HG02678 (cell line): ENCODE results near the gene OR10AD1.
"Not testable (repeated sequence)": the region's sequence is repeated elsewhere in the genome, so short reads cannot be mapped to it uniquely, and the experiment has no call there.

Source experiments
- ATAC-seq: cut with Tn5 transposase; IDR thresholded peaks from one replicate; pipeline ENCODE4 v1.9.1; 2021; ENCODE audit warnings: mild to moderate bottlenecking, moderate library complexity; ENCODE audit not compliant: unreplicated experiment

OR10AD1 gene, protein sequence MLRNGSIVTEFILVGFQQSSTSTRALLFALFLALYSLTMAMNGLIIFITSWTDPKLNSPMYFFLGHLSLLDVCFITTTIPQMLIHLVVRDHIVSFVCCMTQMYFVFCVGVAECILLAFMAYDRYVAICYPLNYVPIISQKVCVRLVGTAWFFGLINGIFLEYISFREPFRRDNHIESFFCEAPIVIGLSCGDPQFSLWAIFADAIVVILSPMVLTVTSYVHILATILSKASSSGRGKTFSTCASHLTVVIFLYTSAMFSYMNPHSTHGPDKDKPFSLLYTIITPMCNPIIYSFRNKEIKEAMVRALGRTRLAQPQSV

GRCh38 chr12:48203192-48203591, at the start of gene OR10AD1:
Gene OR10AD1 (minus strand): TSS chr12:48203292. CDS start chr12:48203292, 0 bp downstream.
- no peak for ATAC-seq

DNA sequence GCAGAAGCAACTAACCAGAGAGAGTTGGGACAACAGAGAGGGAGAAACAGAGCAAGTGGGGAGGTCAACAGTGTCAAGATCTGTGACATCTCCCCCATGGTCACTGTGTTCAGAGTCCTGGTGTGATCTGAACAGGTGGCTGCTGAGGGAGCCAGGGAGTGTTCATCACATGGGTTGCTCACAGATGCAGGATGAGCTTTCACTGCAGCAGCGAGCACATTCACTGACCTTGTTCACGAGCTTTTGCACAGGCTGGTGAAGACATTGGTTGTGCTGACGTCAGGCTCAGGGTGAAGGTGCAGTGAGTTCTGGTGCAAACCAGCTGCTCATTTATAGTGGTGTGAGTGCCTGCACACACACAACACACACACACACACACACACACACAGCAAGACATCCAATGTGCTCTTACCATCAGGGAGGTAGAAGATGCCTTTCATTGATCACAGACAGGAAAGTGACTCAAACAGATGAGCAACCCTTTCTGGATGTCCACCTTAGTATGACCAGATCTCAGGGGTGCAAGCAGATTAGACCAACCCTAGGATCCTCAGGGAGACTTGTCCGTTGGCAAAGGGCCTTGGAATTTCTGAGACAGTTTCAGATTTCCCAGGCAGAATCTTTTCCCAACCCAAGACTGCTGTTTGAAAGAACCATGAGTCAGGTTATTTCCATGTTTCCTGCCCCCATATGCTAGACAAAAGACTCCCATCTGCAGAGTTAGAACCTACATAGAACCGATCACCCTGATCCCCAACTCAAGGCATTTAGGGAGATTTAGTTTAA, 44.3 kb upstream of the OR10AD1 start:
- ATAC-seq, result no peak

- ATAC-seq, result no peak
Measured at GRCh38 chr12:48237162-48237561, 34.1 kb upstream of the OR10AD1 start.

- no peak for ATAC-seq
Measured at GRCh38 chr12:48235796-48236333, 32.8 kb upstream of the OR10AD1 start.

- not testable (repeated sequence) for ATAC-seq
Measured at GRCh38 chr12:48231169-48231958, 28.3 kb upstream of the OR10AD1 start.

DNA sequence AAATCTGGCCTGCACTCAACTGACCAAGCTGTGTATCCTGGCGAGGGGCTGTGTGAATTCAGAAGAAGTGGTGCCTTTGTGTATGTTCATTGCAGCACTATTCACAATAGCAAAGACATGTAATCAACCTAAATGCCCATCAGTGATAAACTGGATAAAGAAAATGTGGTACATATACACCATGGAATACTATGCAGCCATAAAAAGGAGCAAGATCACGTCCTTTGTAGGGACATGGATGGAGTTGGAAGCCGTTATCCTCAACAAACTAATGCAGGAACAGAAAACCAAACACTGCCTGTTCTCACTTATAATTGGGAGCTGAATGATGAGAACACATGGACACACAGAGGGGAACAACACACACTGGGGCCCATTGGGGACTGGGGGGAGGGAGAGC, 21.4 kb upstream of the OR10AD1 start:
- not testable (repeated sequence) for ATAC-seq

- no peak for ATAC-seq
Measured at GRCh38 chr12:48221645-48222044, 18.6 kb upstream of the OR10AD1 start.

- ATAC-seq, result no peak
Measured at GRCh38 chr12:48220701-48221100, 17.6 kb upstream of the OR10AD1 start.

DNA sequence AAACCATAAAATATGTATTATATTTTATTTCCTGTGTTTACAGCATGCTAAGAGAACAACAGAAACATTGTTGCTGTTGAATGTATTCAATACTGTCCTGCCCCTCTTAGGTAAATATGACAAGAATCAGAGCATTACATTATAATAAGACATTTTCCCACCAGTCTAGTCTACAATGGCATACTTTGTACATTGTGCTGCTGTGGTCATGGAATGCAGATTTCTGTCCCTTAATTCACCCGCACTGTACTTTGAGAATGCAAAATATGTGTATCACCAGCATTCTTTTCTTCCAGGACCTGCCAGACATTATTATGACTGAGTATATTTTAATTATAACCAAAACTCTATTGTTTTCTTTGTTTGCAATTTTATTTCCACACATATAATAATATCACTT, 16.5 kb upstream of the OR10AD1 start:
- ATAC-seq, result no peak

GRCh38 chr12:48216785-48217184, 13.7 kb upstream of the OR10AD1 start:
- no peak for ATAC-seq

GRCh38 chr12:48209495-48209894, 6.4 kb upstream of the OR10AD1 start:
- ATAC-seq, result not testable (repeated sequence)

DNA sequence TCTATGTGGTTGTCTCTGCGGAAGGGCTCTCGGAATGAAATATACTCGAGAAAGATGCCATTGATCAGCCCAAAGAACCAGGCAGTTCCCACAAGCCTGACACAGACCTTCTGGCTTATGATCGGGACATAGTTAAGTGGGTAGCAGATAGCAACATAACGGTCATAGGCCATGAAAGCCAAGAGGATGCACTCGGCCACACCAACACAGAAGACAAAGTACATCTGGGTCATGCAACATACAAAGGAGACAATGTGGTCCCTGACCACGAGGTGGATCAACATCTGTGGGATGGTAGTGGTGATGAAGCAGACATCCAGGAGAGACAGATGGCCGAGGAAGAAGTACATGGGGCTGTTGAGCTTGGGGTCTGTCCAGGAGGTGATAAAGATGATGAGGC, 326 bp downstream of the OR10AD1 start:
- no peak for ATAC-seq

GRCh38 chr12:48201516-48201915, 1.6 kb downstream of the OR10AD1 start:
- no peak for ATAC-seq

DNA sequence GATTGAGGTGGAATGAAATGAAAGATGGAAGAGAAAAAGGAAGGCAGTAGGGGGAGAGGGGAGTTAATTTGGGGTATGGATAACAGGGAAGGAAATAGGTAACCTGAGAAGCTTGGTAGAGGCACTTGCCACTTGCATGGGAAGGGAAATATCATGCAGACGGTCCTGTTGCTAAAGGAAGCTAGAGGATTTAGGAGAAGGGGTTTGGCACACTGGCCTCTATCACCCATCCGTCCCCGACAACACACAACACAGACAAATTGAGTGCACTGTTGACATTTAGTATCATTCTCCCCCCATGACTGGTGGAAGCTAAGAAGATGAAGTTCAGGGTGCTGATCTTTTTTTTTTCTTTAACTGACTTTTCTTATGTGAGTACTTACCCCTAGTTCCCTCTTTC, 2.0 kb downstream of the OR10AD1 start:
- ATAC-seq, result no peak

GRCh38 chr12:48199774-48200221, 3.3 kb downstream of the OR10AD1 start:
- no peak for ATAC-seq

DNA sequence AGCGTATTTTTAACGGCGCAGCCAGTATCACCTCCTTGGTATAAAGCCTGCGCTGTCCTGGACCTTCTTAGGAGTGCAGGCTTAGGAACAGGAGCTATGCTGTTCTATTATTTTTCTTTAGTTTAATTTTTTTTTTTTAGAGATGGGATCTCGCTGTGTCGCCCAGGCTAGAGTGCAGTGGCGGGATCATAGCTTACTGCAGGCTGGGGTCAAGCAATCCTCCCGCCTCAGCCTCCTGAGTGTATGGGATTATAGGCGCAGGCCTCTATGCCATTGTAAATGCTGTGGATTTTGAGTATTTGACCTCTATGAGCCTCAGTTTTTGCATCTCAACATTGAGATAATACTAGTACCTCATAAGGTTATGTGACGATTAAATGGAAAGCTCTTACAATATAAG, 4.1 kb downstream of the OR10AD1 start:
- no peak for ATAC-seq

DNA sequence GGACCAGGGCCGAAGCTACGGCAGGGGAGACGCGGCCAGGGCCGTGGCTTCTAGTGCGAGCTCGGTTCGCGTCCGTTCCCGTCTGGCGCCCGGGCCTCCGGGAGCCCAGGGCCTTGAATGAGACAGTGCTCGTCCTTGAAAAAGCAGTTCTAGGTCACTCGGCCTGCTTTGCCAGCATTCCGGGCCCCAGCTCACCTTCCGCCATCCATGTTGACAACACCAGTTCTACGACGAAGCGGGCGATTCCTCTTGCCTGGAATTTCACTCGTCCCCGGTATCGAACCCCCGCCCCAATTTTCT, 4.5 kb downstream of the OR10AD1 start:
- peak; percentile 6 for ATAC-seq

- peak; percentile 100 for ATAC-seq
Measured at GRCh38 chr12:48197971-48198671, 5.0 kb downstream of the OR10AD1 start.

- peak; percentile 13 for ATAC-seq
Measured at GRCh38 chr12:48197549-48197970, 5.5 kb downstream of the OR10AD1 start.

- no peak for ATAC-seq
Measured at GRCh38 chr12:48194799-48195201, 8.3 kb downstream of the OR10AD1 start.

GRCh38 chr12:48193623-48194022, 9.5 kb downstream of the OR10AD1 start:
- ATAC-seq, result no peak
